Left lung (tissue), 10 donors: Measurements from ENCODE around the gene LITAFD. TPM values are rescaled to one million over a fixed set of nuclear protein-coding genes. Genes with fewer than 3 reads are reported as not detected.

ENCODE experiments used
- ATAC-seq: fragments of 200-7000 bp; cut with Tn5 transposase; one replicate; pipeline ENCODE4 v1.9.1; 2020; ENCODE audit warnings: moderate library complexity
- DNase-seq, 4 donors: peaks; one replicate each; pipeline ENCODE4 v3.0.0-alpha.2; 2013 to 2020
- H3K27ac ChIP-seq, 2 donors: fragments of 200-600 bp; sonication (generic) in 1 of 2; one replicate each; pipeline versions ENCODE4 v1.5.0 to v1.8.0; 2020 to 2021
- H3K27me3 ChIP-seq, 2 donors: fragments of 200-600 bp; sonication (generic) in 1 of 2; one replicate each; pipeline versions ENCODE4 v1.5.0 to v1.8.0; 2020 to 2021
- H3K36me3 ChIP-seq, 2 donors: fragments of 200-600 bp; sonication (generic) in 1 of 2; one replicate each; pipeline versions ENCODE4 v1.5.0 to v1.8.0; 2020 to 2021
- H3K4me1 ChIP-seq, 2 donors: fragments of 200-600 bp; one replicate each; pipeline ENCODE4 v1.8.0; 2021
- H3K4me3 ChIP-seq, 2 donors: fragments of 200-600 bp; sonication (generic) in 1 of 2; one replicate each; pipeline versions ENCODE4 v1.5.0 to v1.8.0; 2020 to 2021; ENCODE audit warnings: mild to moderate bottlenecking in 1 of 2
- H3K9me3 ChIP-seq, 2 donors: fragments of 200-600 bp; sonication (generic) in 1 of 2; one replicate each; pipeline versions ENCODE4 v1.5.0 to v1.8.0; 2020 to 2021
- intact Hi-C, 2 donors: fragments of 100-400 bp; cut with DNase I; formaldehyde crosslinking; loops; one replicate each; pipeline versions ENCODE4 v1.11.2 to v1.14.2; 2022
- polyA plus RNA-seq, 6 donors: library from polyadenylated mRNA; unstranded; fragments of 120-200 nt; gene quantifications; one replicate each; pipeline ENCODE4 v1.2.1, GENCODE V29; 2013; ENCODE audit not compliant: insufficient read length in 6 of 6
- total RNA-seq, 2 donors: library from RNA; stranded (reverse); fragmentation: NEBNext Ultra II Directional; extraction: Animal tissue kit (Norgen Biotek cat#: 25700); gene quantifications; one replicate each; pipeline ENCODE4 v1.2.1, GENCODE V29; 2021
- TF ChIP-seq, protein P1 (sequence below), 2 donors: fragments of 200-600 bp; sonication (generic) in 1 of 2; IDR thresholded peaks; one replicate each; pipeline versions ENCODE4 v1.5.0 to v1.8.0; 2021; ENCODE audit warnings: antibody characterized with exemption in 2 of 2
- donor health status: DM: no; HTN: yes; CAD: no.
- donor health status: DM: no; HTN: no; CAD: no.

The LITAFD gene
- total and polyA plus RNA-seq, 8 donors = 0.18 to 0.27 TPM; not detected in 6

DNA sequence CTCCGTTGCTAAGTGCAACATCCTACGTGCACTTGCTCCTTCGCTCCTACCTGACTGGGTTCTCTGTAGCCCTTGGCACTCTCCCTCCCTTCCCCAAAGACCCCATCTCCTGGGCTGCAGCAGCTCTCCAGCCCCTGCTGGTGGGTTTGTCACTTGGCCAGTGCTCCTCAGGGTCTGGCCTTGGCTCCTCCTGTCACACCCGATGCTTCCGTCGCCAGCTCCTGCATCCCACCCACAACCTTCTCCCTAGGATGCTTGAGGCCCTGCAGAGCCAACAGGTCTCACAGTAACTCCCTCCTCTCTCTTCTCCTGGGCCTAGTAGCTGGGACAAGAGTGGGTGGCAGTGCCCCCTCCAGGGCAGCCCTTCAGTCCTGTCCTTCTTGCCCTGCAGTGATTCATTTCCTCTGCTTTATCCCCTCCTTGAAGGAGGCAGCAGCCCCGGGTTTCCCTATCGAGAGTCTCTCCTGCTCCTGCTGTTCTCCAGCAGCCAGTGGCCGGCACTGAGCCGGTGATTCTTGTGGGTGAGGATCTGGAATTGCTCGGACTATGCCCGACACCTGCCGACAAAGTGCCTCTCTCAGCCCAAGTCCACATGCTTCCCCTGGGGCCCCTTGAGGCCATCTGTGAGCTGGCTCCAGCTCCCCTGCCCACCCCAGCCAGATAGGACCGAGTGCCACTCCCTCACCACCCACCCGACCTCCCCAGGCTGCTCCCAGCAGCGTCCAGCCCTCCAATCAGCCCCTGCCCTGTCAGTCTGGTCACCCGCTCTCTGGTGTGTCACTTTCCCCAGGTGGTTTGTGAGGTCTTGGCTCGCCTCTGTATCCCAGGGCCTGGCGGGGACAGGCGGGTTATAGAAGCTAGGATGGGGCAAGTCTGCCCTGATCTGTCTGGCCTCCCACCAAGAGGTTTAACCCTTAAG, 3.8 kb downstream of the LITAFD start:
- ATAC-seq (peak; percentile 23), DNase-seq (no peak)
- Histone ChIP-seq H3K27me3 (peaks cover 0 to 45% of the 10 kb centered on the region in 2 donors), H3K4me3 (no peak overlapping the region), H3K9me3 (no peaks in the 10 kb centered on the region), H3K36me3 (peaks cover 0 to 29% of the 10 kb centered on the region in 2 donors), H3K27ac (no peak overlapping the region), H3K4me1 (peaks cover 0 to 13% of the 10 kb centered on the region in 2 donors)
- TF ChIP-seq, protein P1, sequence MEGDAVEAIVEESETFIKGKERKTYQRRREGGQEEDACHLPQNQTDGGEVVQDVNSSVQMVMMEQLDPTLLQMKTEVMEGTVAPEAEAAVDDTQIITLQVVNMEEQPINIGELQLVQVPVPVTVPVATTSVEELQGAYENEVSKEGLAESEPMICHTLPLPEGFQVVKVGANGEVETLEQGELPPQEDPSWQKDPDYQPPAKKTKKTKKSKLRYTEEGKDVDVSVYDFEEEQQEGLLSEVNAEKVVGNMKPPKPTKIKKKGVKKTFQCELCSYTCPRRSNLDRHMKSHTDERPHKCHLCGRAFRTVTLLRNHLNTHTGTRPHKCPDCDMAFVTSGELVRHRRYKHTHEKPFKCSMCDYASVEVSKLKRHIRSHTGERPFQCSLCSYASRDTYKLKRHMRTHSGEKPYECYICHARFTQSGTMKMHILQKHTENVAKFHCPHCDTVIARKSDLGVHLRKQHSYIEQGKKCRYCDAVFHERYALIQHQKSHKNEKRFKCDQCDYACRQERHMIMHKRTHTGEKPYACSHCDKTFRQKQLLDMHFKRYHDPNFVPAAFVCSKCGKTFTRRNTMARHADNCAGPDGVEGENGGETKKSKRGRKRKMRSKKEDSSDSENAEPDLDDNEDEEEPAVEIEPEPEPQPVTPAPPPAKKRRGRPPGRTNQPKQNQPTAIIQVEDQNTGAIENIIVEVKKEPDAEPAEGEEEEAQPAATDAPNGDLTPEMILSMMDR (IDR thresholded peaks at IDR 0.05) = no peak
- intact Hi-C loops = no loop called here

DNA sequence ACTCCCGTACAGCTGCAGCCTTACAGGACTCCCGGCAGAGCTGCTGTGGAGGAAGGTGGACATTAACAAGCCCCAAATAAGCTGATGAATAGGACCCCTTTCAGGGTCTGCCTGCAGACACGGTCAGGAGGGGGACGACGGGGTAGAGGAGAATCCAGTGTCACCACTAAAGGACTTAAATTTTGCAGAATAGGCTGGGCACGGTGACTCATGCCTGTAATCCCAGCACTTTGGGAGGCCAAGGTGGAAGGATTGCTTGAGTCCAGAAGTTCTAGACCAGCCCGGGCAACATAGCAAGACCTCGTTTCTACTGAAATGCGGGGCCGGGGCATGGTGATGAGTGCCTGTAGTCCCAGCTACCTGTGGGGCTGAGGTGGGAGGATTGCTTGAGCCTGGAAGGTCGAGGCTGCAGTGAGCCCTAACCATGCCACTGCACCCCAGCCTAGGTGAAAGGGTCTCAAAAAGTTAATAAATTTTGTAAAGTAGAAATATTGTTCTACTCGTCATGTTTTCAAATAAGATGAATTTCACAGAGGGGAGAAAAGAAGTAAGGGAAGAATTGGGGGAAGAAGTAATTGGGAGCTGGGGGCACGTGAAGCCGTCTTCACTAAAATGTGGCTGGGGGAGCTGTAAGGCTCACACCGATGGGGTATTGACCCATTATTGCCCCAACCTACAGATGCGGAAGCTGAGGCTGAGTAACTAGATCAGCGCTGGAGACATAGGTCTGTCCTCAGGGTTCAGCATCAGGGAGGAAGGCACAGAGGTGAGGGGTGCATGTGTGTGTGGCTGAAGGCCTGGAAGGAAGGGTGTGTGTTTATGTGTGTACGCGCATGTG, 4.7 kb downstream of the LITAFD start:
- H3K27ac ChIP-seq = no peak overlapping the region
- no peak for ATAC-seq

GRCh38 chr16:8887431-8887765, 5.2 kb downstream of the LITAFD start:
- TF ChIP-seq, protein P1 (IDR thresholded peaks at IDR 0.05) = no peak
- peaks cover 0 to 43% of the 10 kb centered on the region in 2 donors for H3K36me3 ChIP-seq
- H3K4me1 ChIP-seq = peaks cover 0 to 13% of the 10 kb centered on the region in 2 donors
- no peak for DNase-seq
- no peak overlapping the region for H3K27ac ChIP-seq
- H3K4me3 ChIP-seq = no peak overlapping the region
- intact Hi-C loops = no loop called here
- H3K9me3 ChIP-seq = no peaks in the 10 kb centered on the region
- no peak for ATAC-seq
- H3K27me3 ChIP-seq = peaks cover 0 to 37% of the 10 kb centered on the region in 2 donors

More for the DNA sequence above, 4.7 kb downstream of the LITAFD start:
- Histone ChIP-seq H3K36me3 (peaks cover 0 to 38% of the 10 kb centered on the region in 2 donors), H3K4me1 (peaks cover 0 to 13% of the 10 kb centered on the region in 2 donors), H3K27me3 (peaks cover 0 to 43% of the 10 kb centered on the region in 2 donors), H3K9me3 (no peaks in the 10 kb centered on the region), H3K4me3 (no peak overlapping the region)
- intact Hi-C loops = no loop called here
- TF ChIP-seq, protein P1 (IDR thresholded peaks at IDR 0.05) = no peak
- no peak for DNase-seq

GRCh38 chr16:8887952-8888560, 5.9 kb downstream of the LITAFD start:
- intact Hi-C loops = no loop called here
- no peak for ATAC-seq
- Histone ChIP-seq H3K27me3 (peaks cover 0 to 30% of the 10 kb centered on the region in 2 donors), H3K4me1 (peaks cover 0 to 13% of the 10 kb centered on the region in 2 donors), H3K27ac (no peak overlapping the region), H3K36me3 (peaks cover 0 to 50% of the 10 kb centered on the region in 2 donors), H3K4me3 (no peak overlapping the region), H3K9me3 (no peaks in the 10 kb centered on the region)
- TF ChIP-seq, protein P1 (IDR thresholded peaks at IDR 0.05) = no peak
- no peak for DNase-seq
